Ovary (tissue), 3 donors: Measurements from ENCODE around the gene B3GALT4.

ENCODE experiments used
- CTCF ChIP-seq, 3 donors: fragments of 450-650 bp in 2 of 3; fragments of 200-600 bp in 1 of 3; IDR thresholded peaks; one replicate each; pipeline versions ENCODE4 v1.5.1 to v1.8.0; 2016 to 2022; ENCODE audit warnings: antibody characterized with exemption in 3 of 3, mild to moderate bottlenecking in 1 of 3
- POLR2A ChIP-seq: fragments of 450-650 bp; IDR thresholded peaks from one replicate; pipeline ENCODE4 v1.6.1; 2017; ENCODE audit warnings: antibody characterized with exemption, mild to moderate bottlenecking, moderate library complexity
- donor health status: DM: no; HTN: no; CAD: no.

GRCh38 chr6:33248643-33248931, 28.3 kb upstream of the B3GALT4 start:
- TF ChIP-seq CTCF (IDR thresholded peaks at IDR 0.05) = peak in 1 of 3 donors; percentile 4
- TF ChIP-seq POLR2A = no peak
